Measurements from ENCODE around the gene LYZ.
A peak's percentile ranks its signal among the peaks of the same experiment; 100 is the strongest.

Gene LYZ

DNA sequence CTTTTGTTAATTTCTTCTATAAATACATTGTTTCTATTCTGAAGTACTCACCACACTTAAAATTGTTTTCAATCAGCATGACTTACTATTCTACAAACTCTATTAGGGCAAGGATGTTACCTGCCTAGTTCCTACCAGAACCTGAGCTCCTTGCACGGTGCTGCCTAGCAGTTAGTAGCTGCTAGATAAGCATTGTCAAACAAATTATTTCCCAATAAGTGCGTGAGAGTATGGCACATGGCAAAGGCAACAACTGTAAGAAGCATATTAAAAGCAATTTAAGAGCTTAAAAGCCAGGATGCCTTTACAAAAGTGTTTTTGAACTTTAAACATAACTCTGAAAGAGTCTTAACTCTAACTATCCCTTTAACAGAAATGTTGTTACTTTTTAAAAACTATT is 8.2 kb upstream of the LYZ start:
- DNase-seq: no peak

DNA sequence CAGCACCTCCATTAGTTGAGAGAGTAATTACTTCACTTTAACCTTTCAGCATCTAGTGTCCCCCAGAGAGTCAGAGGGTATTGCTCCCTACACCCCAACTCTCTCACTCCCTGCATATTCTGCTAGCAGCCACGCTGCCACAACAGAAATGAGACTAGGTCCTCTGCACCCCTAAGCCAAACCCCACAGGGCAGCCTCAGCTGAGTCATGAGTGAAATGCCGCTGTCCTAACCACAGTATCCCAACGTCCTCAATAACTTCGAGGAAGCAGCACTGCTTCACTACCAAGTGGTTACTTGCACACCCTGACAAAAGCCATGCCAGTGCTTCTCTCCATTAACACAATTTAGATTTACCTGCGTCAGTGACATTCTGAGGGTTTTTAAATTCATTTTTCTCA is 6.9 kb upstream of the LYZ start:
- DNase-seq: no peak

DNA sequence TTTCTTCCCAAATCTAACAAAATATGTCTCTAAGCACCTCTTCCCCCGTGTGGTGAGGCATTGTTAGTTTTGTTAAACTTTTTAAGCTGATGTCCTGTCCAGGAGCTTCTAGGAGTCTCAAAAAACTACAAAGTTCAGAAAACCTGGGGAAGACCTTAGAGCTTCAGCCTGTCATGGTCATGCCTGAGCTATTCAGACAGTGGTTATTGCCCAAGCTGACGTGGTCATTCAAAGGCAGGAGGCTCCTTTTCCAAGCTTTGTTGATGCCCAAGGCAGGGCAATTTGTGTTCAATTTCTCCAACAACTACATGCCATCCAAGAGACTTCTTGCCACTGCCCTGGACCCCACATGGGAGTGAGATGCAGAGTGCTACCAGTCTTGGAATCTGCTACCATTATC is 5.8 kb upstream of the LYZ start:
- DNase-seq: no peak

DNA sequence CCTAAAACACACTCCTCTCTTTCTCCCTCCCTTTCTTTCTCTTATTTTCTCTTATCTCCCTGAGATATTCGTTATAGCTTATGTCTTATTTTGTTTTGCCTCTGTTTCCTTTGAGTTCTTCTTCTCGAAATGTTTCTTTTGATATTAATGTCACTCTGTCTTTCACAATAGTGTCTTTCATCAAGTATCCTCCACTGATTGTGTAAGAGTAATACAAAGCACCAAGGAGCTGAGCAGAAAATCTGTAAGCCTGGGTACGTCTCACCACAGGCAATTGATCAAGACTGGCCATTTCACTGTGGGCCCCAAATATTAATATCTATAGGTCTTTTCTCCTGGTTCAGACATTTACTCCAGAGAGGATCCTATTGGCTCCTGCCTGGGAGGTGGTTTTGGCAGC is 4.8 kb upstream of the LYZ start:
- no peak for DNase-seq

DNA sequence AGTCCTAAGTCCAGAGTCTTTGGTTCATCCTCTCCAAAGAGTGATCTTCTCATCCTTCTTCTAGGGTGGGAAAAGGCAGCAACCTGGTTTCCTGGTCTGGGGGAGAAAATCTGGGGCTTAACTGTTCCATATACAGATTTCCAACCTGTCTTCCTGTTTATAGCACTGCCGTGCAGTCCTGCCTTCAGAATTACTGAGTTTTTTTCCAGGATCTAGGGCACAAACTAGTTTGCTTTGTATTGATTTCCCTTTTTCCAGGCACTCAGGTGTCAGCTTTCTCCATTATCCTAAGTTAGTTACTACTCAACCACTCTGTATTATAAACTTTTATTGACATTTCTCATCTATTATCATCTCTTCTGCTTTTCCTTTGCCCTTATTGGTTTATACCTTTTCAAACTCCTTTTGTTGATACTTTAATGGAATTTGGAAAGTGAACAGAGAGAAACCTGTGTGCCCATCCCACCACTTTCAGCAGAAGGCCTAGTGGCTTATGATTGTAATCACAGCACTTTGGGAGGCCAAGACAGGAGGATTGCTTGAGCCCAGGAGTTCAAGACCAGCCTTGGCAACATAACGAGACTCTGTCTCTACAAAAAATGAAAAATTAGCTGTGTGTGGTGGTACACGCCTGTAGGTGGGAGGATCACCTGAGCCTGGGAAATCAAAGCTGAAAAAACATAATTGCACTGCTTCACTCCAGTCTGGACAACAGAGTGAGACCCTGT is 4.1 kb upstream of the LYZ start:
- DNase-seq: no peak

DNA sequence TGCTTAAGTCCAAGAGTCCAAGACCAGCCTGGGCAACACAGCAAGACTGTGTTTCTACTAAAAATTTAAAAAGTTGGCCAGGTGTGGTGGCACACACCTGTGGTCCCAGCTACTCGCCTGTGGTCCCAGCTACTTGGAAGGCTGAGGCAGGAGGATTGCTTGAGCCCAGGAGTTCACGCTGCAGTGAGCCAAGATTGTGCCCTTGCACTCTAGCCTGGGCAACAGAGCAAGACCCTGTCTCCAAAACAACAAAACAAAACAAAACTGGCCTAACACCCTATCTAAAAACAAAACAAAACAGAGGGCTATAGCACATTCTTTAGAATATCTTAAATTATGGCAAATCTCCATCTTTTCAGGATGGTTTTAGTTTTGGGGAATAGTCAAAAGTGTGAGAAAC is 3.1 kb upstream of the LYZ start:
- no peak for DNase-seq

DNA sequence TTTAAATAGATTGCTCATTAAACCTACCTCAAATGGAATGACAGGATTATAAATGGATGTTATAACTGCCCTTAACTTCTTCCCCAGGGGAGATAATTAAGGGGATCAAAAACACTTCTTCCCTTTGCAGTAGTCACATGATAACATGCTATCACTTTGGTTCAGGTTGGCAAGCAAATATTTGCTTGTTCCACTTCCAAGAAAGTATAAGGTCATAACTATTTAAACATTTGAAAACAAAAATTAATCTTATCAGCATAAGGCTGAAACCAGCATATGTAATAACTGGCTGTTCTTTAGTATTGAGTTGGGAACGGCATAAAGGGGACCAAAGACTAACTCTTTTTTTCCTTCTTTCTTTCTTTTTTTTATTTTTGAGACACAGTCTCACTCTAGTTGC is 2.4 kb upstream of the LYZ start:
- DNase-seq: no peak

DNA sequence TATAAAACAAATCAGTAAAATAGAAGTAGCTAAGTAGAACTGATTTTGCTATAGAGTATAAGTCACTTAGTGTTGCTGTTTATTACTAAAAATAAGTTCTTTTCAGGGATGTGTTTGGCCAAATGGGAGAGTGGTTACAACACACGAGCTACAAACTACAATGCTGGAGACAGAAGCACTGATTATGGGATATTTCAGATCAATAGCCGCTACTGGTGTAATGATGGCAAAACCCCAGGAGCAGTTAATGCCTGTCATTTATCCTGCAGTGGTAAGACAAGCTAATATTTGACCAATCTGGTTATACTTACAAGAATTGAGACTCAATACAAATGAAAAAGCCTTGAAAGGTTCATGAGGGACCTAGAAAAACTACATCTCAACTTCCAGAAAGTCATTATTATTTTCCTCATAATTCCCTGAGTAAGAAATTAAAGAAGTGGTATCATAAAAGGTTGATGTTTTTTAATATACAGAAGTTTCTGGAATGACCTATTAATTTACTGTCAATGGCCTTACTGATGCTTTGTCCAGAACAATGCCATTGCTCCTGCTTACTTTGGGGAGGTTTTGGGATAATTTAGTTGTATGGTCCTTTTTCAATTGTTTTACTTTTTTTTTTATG is 1.9 kb downstream of the LYZ start:
- DNase-seq: no peak

DNA sequence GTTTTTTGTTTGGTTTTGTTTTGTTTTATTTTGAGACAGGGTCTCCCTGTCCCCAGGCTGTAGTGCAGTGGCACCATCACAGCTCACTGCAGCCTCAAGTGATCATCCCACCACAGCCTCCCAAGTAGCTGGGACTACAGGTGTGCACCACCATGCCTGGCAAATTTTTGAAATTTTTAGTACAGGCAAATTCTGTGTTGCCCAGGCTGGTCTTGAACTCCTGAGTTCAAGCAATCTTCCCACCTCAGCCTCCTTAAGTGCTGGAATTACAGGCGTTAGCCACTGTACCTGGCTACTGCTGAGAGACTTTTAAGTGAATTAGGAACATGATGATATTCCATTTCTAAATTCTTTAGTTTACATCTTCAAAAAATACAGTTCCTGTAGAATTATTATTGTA is 2.6 kb downstream of the LYZ start:
- DNase-seq: no peak

DNA sequence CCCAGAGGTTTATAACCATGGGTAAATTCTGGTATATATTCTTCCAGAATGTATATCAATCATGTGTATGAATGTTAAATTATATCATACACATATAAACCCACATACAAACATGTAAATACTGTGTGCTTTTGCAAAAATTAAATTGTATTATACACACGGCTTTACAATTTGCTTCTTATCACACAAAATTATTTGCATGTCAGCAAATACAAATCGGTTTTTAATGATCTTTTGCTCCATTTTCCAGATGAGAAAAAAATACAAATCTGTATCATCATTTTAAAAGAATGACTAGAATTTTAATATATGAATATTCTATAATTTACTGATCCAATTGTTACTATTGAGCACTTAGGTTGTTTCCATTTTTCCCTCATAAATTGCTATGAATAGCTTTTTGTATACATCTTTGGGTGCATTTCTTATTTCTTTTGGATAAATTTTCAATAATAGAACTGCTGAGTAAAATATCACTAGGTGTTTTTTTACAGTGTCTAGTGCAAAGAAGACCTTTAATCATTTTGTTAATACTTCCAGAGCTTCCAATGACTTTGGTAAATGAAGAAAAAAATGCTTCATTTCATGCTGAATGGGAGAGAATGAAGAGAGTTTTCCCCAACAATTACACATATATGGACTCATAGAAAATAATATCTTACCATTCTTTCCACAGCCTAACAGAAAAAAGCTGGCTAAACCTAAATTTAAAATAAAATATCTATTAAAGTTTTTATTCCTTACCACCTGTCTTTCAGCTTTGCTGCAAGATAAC is 3.5 kb downstream of the LYZ start:
- no peak for DNase-seq

DNA sequence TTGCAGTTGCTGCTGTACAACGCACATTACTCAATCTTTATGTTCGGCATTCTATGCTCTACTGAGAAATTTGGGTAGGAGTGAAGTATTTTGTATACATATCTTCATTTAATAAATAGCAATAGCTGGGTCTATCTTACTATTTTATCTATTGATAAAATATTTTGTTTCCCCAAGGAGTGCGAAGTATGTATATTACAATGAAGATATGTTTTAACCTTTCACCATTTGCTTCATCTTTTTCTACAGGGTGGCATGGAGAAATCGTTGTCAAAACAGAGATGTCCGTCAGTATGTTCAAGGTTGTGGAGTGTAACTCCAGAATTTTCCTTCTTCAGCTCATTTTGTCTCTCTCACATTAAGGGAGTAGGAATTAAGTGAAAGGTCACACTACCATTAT is 4.7 kb downstream of the LYZ start:
- DNase-seq: no peak

DNA sequence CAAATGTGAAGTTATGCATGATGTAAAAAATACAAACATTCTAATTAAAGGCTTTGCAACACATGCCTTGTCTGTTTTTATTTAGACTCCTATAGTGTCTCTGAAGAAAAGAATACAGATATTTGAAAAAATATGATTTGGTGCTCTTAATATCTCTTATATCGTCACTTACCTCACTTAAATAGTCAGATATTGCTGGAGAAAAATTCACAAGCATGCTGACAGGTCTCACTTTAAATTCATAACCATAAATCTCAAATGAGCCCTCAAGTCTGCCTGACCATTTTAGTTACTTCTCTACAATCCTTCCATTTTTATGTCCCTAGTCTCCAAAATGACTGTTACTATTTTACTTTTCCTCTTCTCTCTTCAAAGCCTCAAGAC is 6.0 kb downstream of the LYZ start:
- no peak for DNase-seq

DNA sequence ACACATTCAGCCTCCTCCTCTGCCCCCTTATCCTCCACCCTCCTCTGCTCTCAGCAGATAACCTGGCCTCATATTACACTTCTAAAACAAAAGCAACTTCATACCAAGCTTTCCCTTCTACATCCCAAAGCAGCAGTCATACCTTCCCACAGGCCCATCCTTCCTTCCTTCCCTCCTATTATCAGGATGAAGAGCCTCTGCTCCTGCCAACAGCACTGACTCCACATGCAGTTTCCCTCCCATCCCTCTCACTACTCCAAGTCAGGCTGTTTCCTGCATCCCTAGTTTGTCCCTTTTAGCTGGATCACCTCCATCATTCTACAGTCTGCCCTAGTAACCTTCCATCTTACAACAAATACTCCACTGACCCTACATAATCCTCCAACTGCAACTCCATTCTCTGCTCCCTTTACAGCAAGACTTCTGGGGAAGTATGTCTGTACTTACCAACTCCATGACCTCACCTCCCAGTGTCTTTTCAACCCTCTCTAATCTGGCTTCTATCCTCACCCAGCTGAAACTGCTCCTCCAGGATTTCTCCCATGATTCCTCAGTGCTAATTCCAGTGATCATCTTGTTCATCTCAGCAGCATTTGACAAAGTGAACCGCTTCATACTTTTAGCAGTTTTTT is 6.5 kb downstream of the LYZ start:
- DNase-seq: no peak

DNA sequence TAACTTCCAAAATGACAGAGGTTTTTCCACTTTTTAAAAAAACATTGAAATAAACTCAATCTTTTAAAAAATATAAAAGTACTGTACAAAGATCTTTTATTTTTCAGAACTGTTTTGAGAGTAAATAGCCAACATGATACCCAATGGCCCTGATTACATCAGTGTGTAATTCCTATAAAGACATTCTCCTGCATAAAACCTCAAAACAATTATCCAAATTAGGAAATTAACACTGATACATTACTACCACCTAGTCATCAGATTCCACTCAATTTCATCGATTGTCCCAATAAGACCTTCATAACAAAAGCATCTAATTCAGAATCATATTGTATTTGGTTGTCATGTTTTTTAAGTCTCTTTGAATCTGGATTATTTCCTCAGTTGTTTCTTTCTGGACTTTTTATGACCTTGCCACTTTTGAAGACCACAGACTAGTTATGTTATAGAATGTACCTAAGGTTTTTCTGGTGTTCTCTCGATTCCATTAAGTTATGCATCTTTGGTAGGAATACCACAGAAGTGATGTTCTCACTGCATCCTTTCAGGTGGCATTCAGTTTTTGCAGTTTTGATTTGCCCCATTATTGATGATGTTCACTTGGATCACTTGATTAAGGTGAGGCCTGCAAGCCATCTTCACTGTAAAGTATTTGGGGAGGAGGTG is 7.3 kb downstream of the LYZ start:
- DNase-seq: no peak

DNA sequence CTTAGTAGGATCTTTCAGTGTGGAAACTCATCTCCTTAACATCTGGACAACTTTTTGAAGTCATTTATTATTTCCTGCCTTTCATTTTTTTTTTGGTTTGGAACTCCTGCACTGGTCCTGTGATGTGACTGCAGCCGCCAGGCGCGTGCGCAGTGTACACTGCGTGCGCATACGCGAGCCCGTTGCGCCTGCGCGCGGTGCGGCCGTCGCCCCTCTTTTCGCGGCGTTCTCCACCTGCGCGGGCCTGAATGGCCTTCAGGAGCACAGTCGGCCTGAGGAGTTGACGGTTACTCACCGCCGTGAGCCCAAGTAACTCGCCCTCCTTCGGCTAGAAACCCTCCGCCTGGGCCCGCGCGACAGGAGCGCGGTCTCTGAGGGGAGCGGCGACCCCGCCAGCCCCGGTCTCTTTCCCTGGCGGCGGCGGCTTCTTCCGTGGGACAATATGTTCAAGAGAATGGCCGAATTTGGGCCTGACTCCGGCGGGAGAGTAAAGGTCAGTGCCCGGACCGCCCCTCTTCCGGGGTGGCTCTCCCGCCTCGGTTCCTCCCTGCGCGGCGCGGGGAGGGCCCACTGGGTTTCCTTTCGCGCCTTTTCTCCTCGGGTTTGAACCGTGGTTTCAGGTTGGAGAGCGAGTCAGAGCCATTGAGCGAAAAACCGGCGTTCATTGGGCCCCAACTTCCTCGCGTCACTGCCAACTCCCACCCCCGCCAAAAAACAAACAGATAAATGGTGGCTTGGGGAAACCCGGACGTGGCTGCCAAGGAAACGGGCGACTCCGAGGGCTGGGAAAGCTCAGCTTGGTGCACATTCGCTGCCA is 11.6 kb downstream of the LYZ start, which contains the start of gene YEATS4:
Gene YEATS4 (plus strand): TSS at position 213 of the 817 bp plus-strand sequence. CDS start 230 bp downstream, at position 443.
- DNase-seq: peak; percentile 91

DNA sequence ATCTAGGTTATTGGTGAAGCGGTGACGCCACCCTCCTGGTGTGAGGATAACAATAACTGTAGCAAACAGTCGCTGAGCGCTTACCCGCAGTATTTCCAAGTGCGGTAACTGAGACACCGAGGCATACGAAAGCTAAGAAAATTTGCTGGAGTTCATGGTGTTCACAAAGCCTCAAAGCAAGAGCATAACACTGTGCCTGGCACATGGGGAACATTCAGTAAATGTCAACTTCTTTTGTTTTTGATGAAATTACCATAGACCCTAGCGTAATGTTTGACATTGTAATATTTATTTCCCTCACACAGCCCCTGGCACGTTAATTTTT is 12.1 kb downstream of the LYZ start:
- no peak for DNase-seq

DNA sequence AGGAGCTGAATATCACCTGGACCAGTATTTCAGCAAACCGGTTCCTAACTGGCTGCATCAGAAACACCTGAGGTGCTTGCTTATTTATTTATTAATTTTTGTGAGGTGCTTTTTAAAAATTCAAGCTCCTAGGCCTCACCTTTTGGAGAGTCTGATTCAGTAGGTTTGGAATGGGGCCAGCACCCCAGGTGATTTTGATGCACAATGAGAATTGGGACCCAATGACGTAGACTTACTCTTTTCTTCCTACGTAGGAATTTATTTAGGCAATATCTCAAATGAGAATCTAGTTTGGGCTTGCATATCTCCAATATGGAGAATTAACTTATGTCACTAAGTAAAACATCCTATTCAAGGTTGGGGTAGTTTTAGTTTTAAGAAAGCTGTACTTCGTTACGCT is 18.6 kb downstream of the LYZ start:
- no peak for DNase-seq

DNA sequence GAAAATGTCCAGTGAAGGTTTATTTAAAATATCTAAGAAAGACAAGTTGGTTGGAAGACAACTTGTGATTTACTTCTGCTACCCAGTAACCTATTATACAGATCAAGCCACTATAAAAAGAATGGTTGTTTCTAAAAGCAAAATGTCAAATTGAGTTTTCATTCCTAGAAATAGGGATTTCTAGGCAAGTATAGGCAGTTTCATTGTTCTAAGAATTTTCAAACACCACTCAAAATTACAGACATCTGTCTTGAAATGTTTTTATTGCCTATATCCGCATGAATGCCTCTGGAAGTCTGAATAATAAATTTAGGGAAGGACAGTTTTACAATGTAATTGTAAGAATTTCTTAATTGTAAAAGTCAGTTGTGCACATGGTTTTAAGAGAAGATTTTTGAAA is 20.0 kb downstream of the LYZ start:
- no peak for DNase-seq

DNA sequence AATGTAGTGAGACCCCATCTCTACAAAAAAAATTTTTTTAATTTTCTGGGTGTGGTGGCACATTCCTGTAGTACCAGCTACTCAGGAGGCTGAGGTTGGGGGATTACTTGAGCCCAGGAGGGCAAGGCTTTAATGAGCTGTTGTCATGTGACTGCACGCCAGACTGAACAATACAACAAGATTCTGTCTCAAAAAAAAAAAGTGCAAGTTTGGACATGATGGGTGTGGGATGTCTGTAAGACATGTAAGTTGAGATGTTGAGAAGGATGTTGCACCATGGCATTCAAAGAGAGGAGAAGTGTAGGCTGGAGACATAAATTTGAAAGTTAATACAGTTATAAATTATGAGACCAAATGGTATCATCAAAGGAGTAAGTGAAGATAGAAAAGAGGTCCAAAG is 34.9 kb downstream of the LYZ start:
- DNase-seq: no peak

DNA sequence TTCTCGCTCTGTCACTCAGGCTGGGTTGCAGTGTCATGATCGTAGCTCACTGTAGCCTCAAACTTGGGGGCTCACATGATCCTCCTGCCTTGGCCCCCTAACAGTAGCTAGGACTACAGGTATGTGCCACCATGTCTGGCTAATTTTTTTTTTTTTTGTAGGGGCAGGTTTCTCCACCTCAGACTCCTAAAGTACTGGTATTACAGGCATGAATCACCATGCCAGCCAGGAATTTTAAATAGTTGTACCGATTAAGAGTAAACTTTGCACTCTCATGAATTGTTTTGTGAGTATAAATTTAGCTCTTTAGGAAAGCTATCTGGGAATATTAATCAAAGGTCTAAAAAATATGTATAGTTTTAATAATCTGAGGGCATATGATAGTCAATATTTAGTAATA is 36.9 kb downstream of the LYZ start:
- no peak for DNase-seq

DNA sequence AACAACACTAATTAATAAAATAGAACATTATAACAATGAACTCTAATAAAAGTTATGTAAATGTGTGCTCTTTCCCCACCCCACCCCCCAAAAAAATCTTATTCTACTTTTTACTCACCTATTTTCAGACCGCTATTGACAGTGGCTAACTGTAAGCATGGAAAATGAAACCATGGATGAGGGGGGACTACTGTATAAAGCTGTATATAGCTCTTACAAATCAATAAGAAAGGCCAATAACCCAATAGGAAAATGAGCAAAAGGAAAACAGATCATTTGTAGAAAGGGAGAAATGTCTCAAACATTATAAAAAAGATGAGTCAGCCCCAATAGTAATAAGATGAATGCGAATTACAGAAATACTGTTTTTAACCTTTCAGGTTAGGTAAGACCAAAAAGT is 38.7 kb downstream of the LYZ start:
- DNase-seq: no peak

DNA sequence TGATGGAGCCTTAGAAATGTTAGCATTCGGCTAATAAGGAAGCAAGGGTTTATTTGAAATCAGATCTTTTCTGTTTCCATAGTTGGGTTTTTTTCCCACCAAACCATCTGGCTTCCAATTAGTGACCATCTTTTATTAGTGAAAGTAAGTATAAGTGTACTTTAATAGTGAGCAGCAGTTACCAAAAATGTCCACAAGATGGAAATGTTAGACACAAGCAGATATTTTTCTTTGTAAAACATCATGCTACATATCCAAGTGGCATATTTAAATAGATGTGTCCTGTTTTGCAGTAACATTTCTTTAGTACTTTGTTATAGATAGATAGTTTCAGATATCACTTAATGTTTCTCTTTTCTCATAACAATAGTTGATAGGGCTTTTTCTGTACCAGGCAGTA is 40.2 kb downstream of the LYZ start:
- peak; percentile 24 for DNase-seq

Data from CD4-positive, alpha-beta T cell treated with Interleukin-10 for 1 hour (primary cell).